Cardiac fibroblast (primary cell): Measurements from ENCODE around the gene FOLR1.

Experiments
- DNase-seq, 2 donors: peaks; one replicate each; pipeline versions ENCODE4 v3.0.0 to v3.0.0-alpha.2; 2010; ENCODE audit warnings: low read depth in 2 of 2
- H3K4me3 ChIP-seq, 2 donors: replicated peaks in 1 of 2; 1 replicate in 1 of 2; 2 replicates in 1 of 2; pipeline ENCODE4 v1.5.1; 2011; ENCODE audit warnings: low read depth in 2 of 2, low read length in 2 of 2, mild to moderate bottlenecking in 2 of 2, moderate library complexity in 1 of 2
- TF ChIP-seq, protein P1 (sequence below): IDR thresholded peaks from one replicate; pipeline ENCODE4 v1.5.1; 2011; ENCODE audit warnings: low read depth, mild to moderate bottlenecking, low read length, inconsistent platforms

FOLR1 gene

DNA sequence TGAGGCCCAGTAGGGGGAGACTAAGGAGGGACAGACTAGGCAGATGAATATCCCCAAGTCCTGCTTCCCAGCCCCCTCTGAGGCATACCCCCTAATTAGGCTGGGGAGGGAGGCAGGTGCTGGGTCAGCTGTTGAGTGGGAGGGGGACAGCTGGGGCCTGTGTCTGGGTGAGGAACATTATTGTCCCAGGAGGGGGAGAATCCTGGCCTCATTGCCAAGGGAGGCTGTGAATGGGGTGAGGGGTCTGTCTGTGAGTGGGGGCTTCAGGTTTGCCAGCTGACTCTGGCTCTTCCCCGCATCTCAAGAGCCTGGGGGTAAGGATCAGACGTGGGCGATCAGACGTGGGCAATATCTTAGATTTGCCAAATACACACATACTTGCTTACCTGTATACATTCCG, 34.8 kb downstream of the FOLR1 start:
- no peak for DNase-seq
- TF ChIP-seq, protein P1, sequence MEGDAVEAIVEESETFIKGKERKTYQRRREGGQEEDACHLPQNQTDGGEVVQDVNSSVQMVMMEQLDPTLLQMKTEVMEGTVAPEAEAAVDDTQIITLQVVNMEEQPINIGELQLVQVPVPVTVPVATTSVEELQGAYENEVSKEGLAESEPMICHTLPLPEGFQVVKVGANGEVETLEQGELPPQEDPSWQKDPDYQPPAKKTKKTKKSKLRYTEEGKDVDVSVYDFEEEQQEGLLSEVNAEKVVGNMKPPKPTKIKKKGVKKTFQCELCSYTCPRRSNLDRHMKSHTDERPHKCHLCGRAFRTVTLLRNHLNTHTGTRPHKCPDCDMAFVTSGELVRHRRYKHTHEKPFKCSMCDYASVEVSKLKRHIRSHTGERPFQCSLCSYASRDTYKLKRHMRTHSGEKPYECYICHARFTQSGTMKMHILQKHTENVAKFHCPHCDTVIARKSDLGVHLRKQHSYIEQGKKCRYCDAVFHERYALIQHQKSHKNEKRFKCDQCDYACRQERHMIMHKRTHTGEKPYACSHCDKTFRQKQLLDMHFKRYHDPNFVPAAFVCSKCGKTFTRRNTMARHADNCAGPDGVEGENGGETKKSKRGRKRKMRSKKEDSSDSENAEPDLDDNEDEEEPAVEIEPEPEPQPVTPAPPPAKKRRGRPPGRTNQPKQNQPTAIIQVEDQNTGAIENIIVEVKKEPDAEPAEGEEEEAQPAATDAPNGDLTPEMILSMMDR: no peak
- H3K4me3 ChIP-seq: no peak overlapping the region

DNA sequence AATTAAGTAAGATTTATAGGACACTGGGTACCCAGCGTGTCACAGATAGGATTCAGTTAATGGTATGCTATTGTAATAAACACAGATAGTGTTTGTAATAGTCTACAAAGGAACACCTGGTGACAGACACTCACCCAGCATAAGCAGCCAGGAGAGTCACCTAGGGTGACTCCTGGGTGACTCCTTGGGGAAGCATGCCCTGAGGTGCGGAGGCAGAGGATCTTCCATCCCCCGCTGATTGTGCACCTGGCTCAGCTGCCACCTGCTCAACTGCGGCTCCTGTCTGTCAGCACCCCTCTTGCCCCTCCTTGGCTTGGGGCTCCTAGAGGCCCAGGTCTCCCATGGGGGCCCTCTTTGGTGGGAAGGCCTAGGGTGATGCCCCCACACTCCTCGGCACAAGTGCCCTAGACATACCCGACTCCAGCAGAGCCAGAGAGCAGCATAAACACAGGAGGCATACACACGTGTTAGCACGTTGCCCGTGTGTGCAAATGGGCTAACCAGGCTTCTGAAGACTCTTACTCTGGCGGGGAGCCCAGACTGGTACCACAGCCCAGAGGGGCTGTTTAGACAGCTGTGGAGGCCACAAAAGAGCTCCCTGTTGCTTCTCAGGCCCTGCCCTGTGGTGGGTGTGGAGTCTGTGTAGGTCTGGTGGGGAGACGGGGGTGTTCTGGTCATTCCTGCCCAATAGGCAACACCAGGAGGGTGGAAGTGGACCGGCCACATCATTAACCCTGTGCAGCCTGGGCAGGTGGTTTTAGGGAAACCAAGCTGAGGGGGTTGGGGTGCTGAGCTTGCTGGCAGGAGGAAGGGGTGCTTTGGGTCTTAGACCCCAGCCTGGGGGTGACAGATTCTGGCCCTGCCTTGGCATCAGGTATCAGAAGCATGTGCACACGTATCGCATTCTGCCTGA, 35.6 kb downstream of the FOLR1 start:
- DNase-seq: peak in 1 of 2 donors; percentile 19
- TF ChIP-seq, protein P1: no peak
- no peak overlapping the region for H3K4me3 ChIP-seq

DNA sequence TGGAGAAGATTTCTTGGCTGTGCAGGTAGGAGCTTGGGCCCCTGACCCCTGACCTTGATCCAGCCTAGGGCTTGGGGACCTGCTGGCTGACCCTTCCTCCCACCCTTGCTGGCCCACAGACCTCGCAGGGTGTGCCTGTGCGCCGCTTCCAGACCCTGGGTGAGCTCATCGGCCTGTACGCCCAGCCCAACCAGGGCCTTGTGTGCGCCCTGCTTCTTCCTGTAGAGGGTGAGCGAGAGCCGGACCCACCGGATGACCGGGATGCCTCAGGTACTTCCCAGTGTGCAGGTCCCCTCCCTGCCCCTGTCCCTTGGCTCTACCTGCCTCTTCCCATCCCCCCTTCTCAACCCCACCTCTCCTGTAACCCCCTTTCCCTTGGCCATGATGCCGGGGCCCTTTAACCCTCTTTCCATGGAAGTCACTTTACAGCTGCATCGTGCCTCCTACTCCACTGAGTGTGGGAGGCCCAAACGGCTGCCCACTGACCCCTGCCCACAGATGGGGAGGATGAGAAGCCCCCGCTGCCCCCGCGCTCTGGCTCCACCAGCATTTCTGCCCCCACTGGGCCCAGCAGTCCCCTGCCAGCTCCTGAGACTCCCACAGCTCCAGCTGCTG, 36.4 kb downstream of the FOLR1 start:
- no peak overlapping the region for H3K4me3 ChIP-seq
- DNase-seq: peak in 1 of 2 donors; percentile 8
- TF ChIP-seq, protein P1: peak; percentile 19

DNA sequence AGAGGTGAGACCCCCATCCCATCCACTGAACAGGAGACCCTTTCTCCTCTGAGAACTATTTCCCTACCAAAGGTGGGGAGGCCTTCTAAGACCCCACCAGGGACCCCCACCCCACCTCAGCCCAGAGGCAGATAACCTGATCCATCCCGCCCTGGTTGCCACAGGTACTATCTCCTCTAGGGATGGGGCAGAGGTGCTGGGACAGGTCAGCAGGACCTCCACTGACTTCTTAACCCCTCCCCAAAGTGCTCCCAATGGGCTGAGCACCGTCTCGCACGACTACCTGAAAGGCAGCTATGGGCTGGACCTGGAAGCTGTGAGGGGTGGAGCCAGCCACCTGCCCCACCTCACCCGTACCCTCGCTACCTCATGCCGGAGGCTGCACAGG, 36.9 kb downstream of the FOLR1 start:
- no peak for DNase-seq
- H3K4me3 ChIP-seq: no peak overlapping the region
- TF ChIP-seq, protein P1: no peak

DNA sequence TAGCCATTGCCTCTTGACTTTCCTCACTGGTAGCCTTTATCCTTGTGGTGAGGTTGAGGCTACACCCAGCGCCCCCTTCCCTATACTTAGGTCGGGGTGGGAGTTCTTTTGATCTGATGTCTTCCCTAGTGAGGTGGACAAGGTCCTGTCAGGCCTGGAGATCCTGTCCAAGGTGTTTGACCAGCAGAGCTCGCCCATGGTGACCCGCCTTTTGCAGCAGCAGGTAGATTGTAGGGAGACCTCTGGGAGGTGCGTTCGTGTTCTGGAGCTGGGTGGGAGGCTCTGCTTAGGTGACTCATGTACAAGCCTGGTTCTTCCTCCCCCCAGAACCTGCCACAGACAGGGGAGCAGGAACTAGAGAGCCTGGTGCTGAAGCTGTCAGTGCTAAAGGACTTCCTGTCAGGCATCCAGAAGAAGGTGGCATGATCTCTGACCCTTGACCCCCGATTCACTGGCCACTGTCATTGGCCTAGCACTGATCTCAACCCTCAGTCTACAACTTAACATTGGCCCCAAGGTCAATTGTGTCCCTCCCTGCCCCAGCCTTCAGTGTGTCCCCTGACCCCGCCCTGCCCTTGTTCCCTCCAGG, 37.5 kb downstream of the FOLR1 start:
- no peak for DNase-seq
- TF ChIP-seq, protein P1: no peak
- H3K4me3 ChIP-seq: no peak overlapping the region

DNA sequence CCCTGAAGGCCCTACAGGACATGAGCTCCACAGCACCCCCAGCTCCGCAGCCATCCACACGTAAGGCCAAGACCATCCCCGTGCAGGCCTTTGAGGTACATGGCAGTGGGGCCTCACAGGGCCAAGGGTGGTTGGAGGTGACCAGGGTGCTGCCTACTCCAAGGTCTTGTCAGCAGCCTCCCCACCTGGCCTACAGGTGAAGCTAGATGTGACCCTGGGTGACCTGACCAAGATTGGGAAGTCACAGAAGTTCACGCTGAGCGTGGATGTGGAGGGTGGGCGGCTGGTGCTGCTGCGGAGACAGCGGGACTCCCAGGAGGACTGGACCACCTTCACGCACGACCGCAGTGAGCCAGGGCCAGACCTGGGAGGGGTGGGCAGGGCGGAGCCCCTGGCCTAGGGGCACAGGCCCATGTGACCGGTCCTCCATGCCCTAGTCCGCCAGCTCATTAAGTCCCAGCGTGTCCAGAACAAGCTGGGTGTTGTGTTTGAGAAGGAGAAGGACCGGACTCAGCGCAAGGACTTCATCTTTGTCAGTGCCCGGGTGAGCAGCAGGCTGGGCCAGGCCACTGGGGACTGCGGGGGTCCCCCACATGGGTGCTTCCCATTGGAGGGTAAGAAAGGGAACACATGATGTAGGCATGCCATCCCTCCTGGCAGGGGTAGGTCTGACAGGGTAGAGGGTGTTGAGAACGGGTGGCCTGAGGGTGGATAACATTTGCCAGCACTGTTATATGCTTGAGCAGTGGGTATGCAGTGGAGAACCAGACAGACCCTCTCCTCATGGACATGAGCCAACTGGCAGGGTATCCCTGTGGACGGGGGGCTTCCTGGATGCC, 38.2 kb downstream of the FOLR1 start:
- TF ChIP-seq, protein P1: no peak
- no peak for DNase-seq
- no peak overlapping the region for H3K4me3 ChIP-seq
